BJ (cell line): ENCODE data around the gene UBAC2. TPM values are rescaled to one million over a fixed set of nuclear protein-coding genes. Genes with fewer than 3 reads are reported as not detected.

Experiments used
- CTCF ChIA-PET: fragments of 350-600 bp; formaldehyde crosslinking; extraction: SDS; loops from one replicate; lab custom pipeline; 2021; ENCODE audit warnings: antibody characterized with exemption, inconsistent platforms; lab: Yijun Ruan, JAX
- POLR2A ChIA-PET: fragments of 300-600 bp; sonication (Branson Sonifier 250); formaldehyde crosslinking; extraction: SDS; loops from one replicate; lab custom pipeline; 2021; ENCODE audit warnings: antibody characterized with exemption; lab: Charles Lee
- DNase-seq: peaks from one replicate; pipeline ENCODE4 v3.0.0-alpha.2; 2011; ENCODE audit warnings: low read depth
- H3K27me3 ChIP-seq: 2 replicates; pipeline ENCODE4 v1.6.0; 2011; ENCODE audit warnings: low read length; ENCODE audit not compliant: control insufficient read depth, insufficient read depth
- H3K36me3 ChIP-seq: 2 replicates; pipeline ENCODE4 v1.5.1; 2011; ENCODE audit warnings: low read length; ENCODE audit not compliant: control insufficient read depth, insufficient read depth
- H3K4me3 ChIP-seq: 2 replicates; pipeline ENCODE4 v1.5.1; 2011; ENCODE audit warnings: low read depth, mild to moderate bottlenecking, control low read depth, low read length
- CTCF ChIP-seq: IDR thresholded peaks from 2 replicates; pipeline ENCODE4 v1.5.1; 2011; ENCODE audit warnings: low read depth, mild to moderate bottlenecking, control low read depth, inconsistent platforms, low read length, moderate library complexity; ENCODE audit not compliant: insufficient read depth
- polyA plus RNA-seq: library from polyadenylated mRNA; depleted of rRNA; stranded (reverse); fragments of >200 nt; gene quantifications from 2 replicates; pipeline ENCODE4 v1.2.3, GENCODE V29; 2011

The UBAC2 gene
- polyA plus RNA-seq, 1 experiment: 84.7 TPM

DNA sequence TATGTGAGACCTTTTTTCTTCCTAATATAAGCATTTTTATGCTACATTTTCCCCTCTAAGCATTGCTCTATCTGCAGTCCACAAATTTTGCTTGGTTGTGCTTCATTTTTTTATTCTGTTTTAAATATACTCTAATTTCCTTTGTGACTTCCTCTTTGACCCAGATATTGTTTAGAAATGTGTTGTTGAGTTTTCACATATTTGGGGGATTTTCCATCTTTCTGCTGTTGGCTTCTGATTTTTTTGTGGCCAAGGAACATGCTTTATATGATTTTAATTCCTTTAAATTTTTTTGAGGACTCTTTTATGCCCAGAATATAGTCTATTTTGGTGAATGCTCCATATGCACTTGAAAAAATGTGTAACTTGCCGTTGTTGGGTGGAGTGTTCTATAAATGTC is 22.9 kb downstream of the UBAC2 start:
- no peak for DNase-seq
- no peaks in the 10 kb centered on the region for H3K27me3 ChIP-seq
- H3K36me3 ChIP-seq: no peaks in the 10 kb centered on the region
- no peak overlapping the region for H3K4me3 ChIP-seq
- POLR2A ChIA-PET: no interaction called here
- no peak for TF ChIP-seq CTCF
- CTCF ChIA-PET: no interaction called here

DNA sequence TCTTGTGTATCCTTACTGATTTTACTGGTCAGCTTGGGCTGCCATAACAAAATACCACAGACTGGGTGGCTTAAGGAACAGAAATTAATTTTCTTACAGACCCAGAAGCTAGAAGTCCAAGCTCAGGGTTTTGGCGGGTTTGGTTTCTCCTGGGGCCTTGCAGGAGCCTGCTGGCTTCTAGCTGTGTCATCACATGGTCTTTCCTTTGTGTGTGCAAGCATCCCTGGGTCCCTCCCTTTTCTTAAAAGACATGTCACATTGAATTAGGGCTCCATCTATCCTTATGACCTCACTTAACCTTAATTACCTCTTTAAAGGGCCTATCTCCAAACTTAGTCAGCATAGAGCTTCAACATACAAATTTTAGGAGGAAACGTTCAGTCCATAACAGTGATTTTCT is 23.4 kb downstream of the UBAC2 start:
- Histone ChIP-seq H3K27me3 (no peaks in the 10 kb centered on the region), H3K36me3 (no peaks in the 10 kb centered on the region), H3K4me3 (no peak overlapping the region)
- TF ChIP-seq CTCF: no peak
- POLR2A ChIA-PET: no interaction called here
- DNase-seq: no peak
- CTCF ChIA-PET: no interaction called here

DNA sequence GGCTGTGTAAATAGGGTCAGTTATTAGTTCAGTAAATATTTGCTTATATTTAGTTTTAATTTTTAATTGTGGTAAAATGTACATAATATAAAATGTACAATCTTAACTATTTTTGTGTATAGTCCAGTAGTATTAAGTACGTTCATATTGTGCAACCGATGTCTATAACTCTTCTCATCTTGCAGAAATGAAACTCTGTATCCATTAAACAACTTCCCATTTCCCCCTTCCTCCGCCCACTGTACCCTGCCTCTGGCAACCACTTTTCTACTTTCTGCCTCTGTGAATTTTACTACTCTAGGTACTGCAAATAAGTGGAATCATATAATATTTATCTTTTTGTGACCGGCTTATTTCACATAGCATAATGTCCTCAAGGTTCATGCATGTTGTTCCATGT is 24.4 kb downstream of the UBAC2 start:
- POLR2A ChIA-PET: no interaction called here
- CTCF ChIA-PET: no interaction called here
- Histone ChIP-seq H3K4me3 (no peak overlapping the region), H3K36me3 (no peaks in the 10 kb centered on the region), H3K27me3 (no peaks in the 10 kb centered on the region)
- no peak for DNase-seq
- no peak for TF ChIP-seq CTCF

DNA sequence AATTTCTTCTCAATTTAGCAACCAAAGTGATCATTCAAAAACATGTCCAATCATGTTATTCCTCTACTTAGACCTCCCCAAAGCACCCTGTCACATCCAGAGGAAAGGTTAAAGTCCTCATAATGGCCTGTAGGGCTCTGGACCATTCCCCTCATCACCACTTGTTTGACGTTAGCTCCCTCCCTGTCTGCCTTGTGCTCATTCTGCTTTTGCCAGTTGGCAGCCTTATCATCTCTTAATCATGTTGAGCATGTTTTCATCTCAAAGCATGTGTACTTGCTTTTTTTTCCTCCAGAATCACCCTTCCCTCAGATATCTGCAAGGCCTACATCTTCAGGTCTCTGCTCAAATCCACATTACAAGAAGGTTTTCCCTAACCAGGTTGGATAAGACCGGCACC is 25.9 kb downstream of the UBAC2 start:
- ChIA-PET POLR2A (no interaction called here), CTCF (no interaction called here)
- Histone ChIP-seq H3K36me3 (no peaks in the 10 kb centered on the region), H3K27me3 (no peaks in the 10 kb centered on the region), H3K4me3 (no peak overlapping the region)
- no peak for DNase-seq
- TF ChIP-seq CTCF: no peak

GRCh38 chr13:99227331-99227900 is 26.8 kb downstream of the UBAC2 start:
- no peak overlapping the region for H3K4me3 ChIP-seq
- DNase-seq: no peak
- ChIA-PET POLR2A (no interaction called here), CTCF (no interaction called here)
- TF ChIP-seq CTCF: no peak
- no peaks in the 10 kb centered on the region for H3K36me3 ChIP-seq
- no peaks in the 10 kb centered on the region for H3K27me3 ChIP-seq
